Prostate gland (tissue), 2 donors: ENCODE results near the gene GNAT3. TPM values are rescaled to one million over a fixed set of nuclear protein-coding genes. Genes with fewer than 3 reads are reported as not detected.

Source experiments
- DNase-seq: peaks from one replicate; pipeline ENCODE4 v3.0.0-alpha.2; 2019; ENCODE audit warnings: low spot score
- H3K27ac ChIP-seq, 2 donors: fragments of 200-600 bp; sonication (generic); 2 replicates each; pipeline ENCODE4 v1.5.1; 2017 to 2019
- H3K27me3 ChIP-seq: fragments of 200-600 bp; sonication (generic); replicated peaks from 2 replicates; pipeline ENCODE4 v1.5.1; 2019; ENCODE audit not compliant: insufficient read depth
- H3K36me3 ChIP-seq, 2 donors: fragments of 200-600 bp; sonication (generic); 1 replicate in 1 of 2; 2 replicates in 1 of 2; pipeline versions ENCODE4 v1.5.1 to v1.8.1; 2017 to 2019
- H3K4me1 ChIP-seq: fragments of 200-600 bp; sonication (generic); replicated peaks from 2 replicates; pipeline ENCODE4 v1.5.1; 2019
- H3K4me3 ChIP-seq, 2 donors: fragments of 200-600 bp; sonication (generic); 2 replicates each; pipeline ENCODE4 v1.5.1; 2017 to 2019
- H3K9me3 ChIP-seq: fragments of 200-600 bp; sonication (generic); 2 replicates; pipeline ENCODE4 v1.5.1; 2017
- POLR2A ChIP-seq: fragments of 450-650 bp; IDR thresholded peaks from one replicate; pipeline ENCODE4 v1.6.1; 2016; ENCODE audit warnings: antibody characterized with exemption, mild to moderate bottlenecking
- POLR2AphosphoS5 ChIP-seq: sonication (generic); formaldehyde crosslinking; IDR thresholded peaks from one replicate; pipeline ENCODE4 v1.6.1; 2017; ENCODE audit warnings: antibody characterized with exemption
- WGBS: methylation state at CpG from one replicate; pipeline ENCODE4 v1.1.5; 2018; 5-methylcytosine and 5-hydroxymethylcytosine counted together
- intact Hi-C: fragments of 100-400 bp; cut with DNase I; formaldehyde crosslinking; loops from one replicate; pipeline ENCODE4 v1.14.2; 2022
- total RNA-seq, 2 donors: library from RNA; depleted of rRNA; stranded (reverse); fragments of >200 nt; gene quantifications; one replicate each; pipeline ENCODE4 v1.1.0, GENCODE V29; 2016
- TF ChIP-seq, protein P1 (sequence below), 4 experiments: fragments of 200-600 bp in 2 of 4; fragments of 450-650 bp in 2 of 4; sonication (generic) in 2 of 4; IDR thresholded peaks; 1 replicate in 3 of 4; 2 replicates in 1 of 4; pipeline ENCODE4 v1.5.1; 2016 to 2019; ENCODE audit warnings: antibody characterized with exemption in 4 of 4, mild to moderate bottlenecking in 2 of 4, moderate library complexity in 2 of 4

Gene GNAT3
- total RNA-seq, 2 donors from 2014 or later, result not detected

DNA sequence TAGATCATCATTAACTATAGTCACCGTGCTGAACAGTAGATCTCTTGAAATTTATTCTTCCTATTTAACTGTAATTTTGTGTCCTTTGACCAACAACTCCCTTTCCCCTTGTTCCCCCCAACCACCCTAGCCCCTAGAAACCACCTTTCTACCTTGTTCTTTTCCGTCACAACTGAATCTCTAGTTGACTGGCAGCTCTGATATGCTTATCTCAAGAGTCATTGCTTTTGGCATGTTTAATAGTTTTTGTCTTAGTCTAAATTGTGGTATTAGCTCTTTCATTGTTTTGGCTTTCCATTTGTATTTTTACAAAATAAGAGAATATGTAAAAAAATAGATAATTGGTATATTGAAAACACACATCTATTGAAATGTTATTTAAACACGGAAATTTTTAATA, 1.8 kb downstream of the GNAT3 start:
- intact Hi-C loops, result no loop called here
- H3K27ac ChIP-seq, result no peak overlapping the region
- no peaks in the 10 kb centered on the region for H3K27me3 ChIP-seq
- H3K36me3 ChIP-seq, result no peaks in the 10 kb centered on the region
- TF ChIP-seq POLR2A (no peak), POLR2AphosphoS5 (no peak)
- TF ChIP-seq, protein P1, sequence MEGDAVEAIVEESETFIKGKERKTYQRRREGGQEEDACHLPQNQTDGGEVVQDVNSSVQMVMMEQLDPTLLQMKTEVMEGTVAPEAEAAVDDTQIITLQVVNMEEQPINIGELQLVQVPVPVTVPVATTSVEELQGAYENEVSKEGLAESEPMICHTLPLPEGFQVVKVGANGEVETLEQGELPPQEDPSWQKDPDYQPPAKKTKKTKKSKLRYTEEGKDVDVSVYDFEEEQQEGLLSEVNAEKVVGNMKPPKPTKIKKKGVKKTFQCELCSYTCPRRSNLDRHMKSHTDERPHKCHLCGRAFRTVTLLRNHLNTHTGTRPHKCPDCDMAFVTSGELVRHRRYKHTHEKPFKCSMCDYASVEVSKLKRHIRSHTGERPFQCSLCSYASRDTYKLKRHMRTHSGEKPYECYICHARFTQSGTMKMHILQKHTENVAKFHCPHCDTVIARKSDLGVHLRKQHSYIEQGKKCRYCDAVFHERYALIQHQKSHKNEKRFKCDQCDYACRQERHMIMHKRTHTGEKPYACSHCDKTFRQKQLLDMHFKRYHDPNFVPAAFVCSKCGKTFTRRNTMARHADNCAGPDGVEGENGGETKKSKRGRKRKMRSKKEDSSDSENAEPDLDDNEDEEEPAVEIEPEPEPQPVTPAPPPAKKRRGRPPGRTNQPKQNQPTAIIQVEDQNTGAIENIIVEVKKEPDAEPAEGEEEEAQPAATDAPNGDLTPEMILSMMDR (IDR thresholded peaks at IDR 0.05), result no peak
- DNase-seq, result no peak
- no peak overlapping the region for H3K4me3 ChIP-seq
- no peaks in the 10 kb centered on the region for H3K9me3 ChIP-seq
- 93% methylated on average over 3 of the region's 3 CpGs for WGBS
- H3K4me1 ChIP-seq, result no peaks in the 10 kb centered on the region

DNA sequence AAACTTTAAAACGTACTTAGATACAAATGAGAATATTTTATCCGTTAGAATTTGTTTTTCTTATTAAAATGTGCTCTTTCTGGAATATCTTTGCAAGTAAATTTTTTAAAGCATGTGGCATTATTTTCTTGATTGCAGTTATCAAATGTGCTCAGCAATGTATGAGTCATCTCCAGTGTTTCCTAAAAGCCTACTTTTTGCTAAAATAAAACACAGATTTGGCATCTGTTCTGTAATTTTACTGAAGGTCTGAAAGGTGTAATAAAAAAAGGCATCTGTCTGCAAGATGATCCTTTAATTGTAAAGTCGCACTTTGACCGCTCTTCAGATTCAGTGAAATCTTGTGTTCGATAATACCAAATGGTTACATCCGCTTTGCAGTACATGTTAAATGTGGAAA, 3.4 kb downstream of the GNAT3 start:
- Histone ChIP-seq H3K9me3 (no peaks in the 10 kb centered on the region), H3K27me3 (no peaks in the 10 kb centered on the region), H3K4me3 (no peak overlapping the region), H3K36me3 (no peaks in the 10 kb centered on the region), H3K27ac (no peak overlapping the region), H3K4me1 (no peaks in the 10 kb centered on the region)
- intact Hi-C loops, result no loop called here
- WGBS, result 90% methylated on average over 6 of the region's 6 CpGs
- no peak for DNase-seq
- TF ChIP-seq POLR2AphosphoS5 (no peak), POLR2A (no peak)
- TF ChIP-seq, protein P1 (IDR thresholded peaks at IDR 0.05), result no peak

DNA sequence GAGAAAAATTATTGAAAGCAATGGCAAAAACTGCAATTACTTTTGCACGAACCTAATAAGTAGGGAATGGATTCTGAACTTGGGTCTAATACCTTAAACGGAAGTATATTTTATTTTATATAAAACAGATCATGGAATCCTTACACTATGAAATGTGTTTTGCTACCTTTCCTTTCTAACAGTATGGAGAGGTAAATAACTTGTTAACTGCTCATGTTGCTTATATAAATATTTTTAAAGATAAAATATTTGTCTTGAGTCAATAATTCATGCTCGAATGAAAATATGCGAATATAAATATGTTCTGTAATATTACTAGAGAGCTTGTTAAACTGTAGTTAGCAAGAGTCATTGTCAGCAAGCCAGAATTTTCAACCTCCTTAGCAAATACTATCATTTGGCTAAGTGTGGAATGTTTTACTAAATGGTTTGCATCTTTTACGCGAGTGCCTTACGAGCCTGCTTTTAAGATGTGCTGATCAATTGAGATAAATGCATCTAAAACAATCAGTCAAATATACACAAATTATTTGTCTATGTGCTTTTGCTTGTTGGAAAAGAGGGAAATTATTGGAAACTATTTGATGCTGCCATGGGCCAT, 5.9 kb downstream of the GNAT3 start:
- no peaks in the 10 kb centered on the region for H3K36me3 ChIP-seq
- no peaks in the 10 kb centered on the region for H3K27me3 ChIP-seq
- H3K4me1 ChIP-seq, result no peaks in the 10 kb centered on the region
- intact Hi-C loops, result no loop called here
- H3K27ac ChIP-seq, result no peak overlapping the region
- DNase-seq, result no peak
- peak; percentile 26 for TF ChIP-seq POLR2AphosphoS5
- TF ChIP-seq POLR2A, result no peak
- TF ChIP-seq, protein P1 (IDR thresholded peaks at IDR 0.05), result no peak
- no peak overlapping the region for H3K4me3 ChIP-seq
- no peaks in the 10 kb centered on the region for H3K9me3 ChIP-seq
- 44% methylated on average over 7 of the region's 7 CpGs for WGBS

- Histone ChIP-seq H3K27me3 (no peaks in the 10 kb centered on the region), H3K36me3 (no peaks in the 10 kb centered on the region), H3K27ac (no peak overlapping the region), H3K4me3 (no peak overlapping the region), H3K4me1 (no peaks in the 10 kb centered on the region), H3K9me3 (no peaks in the 10 kb centered on the region)
- intact Hi-C loops, result no loop called here
- WGBS, result 98% methylated on average over 1 of the region's 1 CpG
- TF ChIP-seq POLR2A (no peak), POLR2AphosphoS5 (no peak)
- TF ChIP-seq, protein P1 (IDR thresholded peaks at IDR 0.05), result no peak
- no peak for DNase-seq
These were observed 11.5 kb downstream of the GNAT3 start for GRCh38 chr7:80500325-80500724.

GRCh38 chr7:80499350-80499953, 12.4 kb downstream of the GNAT3 start:
- no peaks in the 10 kb centered on the region for H3K9me3 ChIP-seq
- H3K4me3 ChIP-seq, result no peak overlapping the region
- WGBS, result 61% methylated on average over 1 of the region's 1 CpG
- no peak for DNase-seq
- no peak overlapping the region for H3K27ac ChIP-seq
- H3K36me3 ChIP-seq, result no peaks in the 10 kb centered on the region
- intact Hi-C loops, result no loop called here
- no peaks in the 10 kb centered on the region for H3K27me3 ChIP-seq
- no peaks in the 10 kb centered on the region for H3K4me1 ChIP-seq
- no peak for TF ChIP-seq POLR2AphosphoS5
- no peak for TF ChIP-seq POLR2A
- TF ChIP-seq, protein P1 (IDR thresholded peaks at IDR 0.05), result no peak
